PFSK-1 (cell line): ENCODE measurements around the gene SPATS2L.

ENCODE experiments used
- FOXP2 ChIP-seq: optimal IDR thresholded peaks from 2 replicates; pipeline ENCODE3; 2011; ENCODE audit warnings: borderline replicate concordance, control low read depth, inconsistent platforms; ENCODE audit not compliant: insufficient read depth; ENCODE audit errors: extremely low read length, extremely low read depth
- POLR2AphosphoS5 ChIP-seq: IDR thresholded peaks from 2 replicates; pipeline ENCODE4 v1.6.1; 2012; ENCODE audit warnings: low read depth, mild to moderate bottlenecking, control low read depth, low read length, moderate library complexity
- REST ChIP-seq, 2 experiments: IDR thresholded peaks; 2 replicates each; pipeline versions ENCODE4 v1.6.1 to v1.8.0; 2011 to 2012; ENCODE audit warnings: low read depth in 2 of 2, low read length in 2 of 2, control low read depth in 1 of 2, inconsistent platforms in 1 of 2, mild to moderate bottlenecking in 1 of 2, moderate library complexity in 1 of 2; ENCODE audit not compliant: insufficient read depth in 1 of 2
- SIN3A ChIP-seq: IDR thresholded peaks from 2 replicates; pipeline ENCODE4 v1.6.1; 2012; ENCODE audit warnings: mild to moderate bottlenecking, low read length, moderate library complexity, borderline replicate concordance; ENCODE audit not compliant: insufficient read depth
- TAF1 ChIP-seq: IDR thresholded peaks from 2 replicates; pipeline ENCODE4 v1.6.1; 2012; ENCODE audit warnings: low read length, control low read depth, borderline replicate concordance; ENCODE audit not compliant: insufficient read depth

- TF ChIP-seq POLR2AphosphoS5 (no peak), SIN3A (no peak), REST (IDR thresholded peaks at IDR 0.05; ENCODE audit: insufficient read depth in 1 of 2, low read depth in 2 of 2, low read length in 2 of 2) (no peak), TAF1 (no peak), FOXP2 (no peak)
These were observed 73.1 kb downstream of the SPATS2L start for GRCh38 chr2:200379481-200380090.
